OCI-LY1 (cell line): ENCODE measurements around the gene ADGRV1.

ENCODE experiments used
- H2AFZ ChIP-seq: fragments of 200-600 bp; sonication (generic), shearing (Covaris generic); 2 replicates; pipeline ENCODE4 v1.6.0; 2014; ENCODE audit warnings: antibody characterized with exemption, mild to moderate bottlenecking, low read length
- H3F3A ChIP-seq: fragments of 200-600 bp; sonication (generic), shearing (Covaris generic); 2 replicates; pipeline ENCODE4 v1.6.0; 2014; ENCODE audit warnings: mild to moderate bottlenecking, antibody characterized with exemption, low read length, moderate library complexity; ENCODE audit not compliant: insufficient read depth
- H3K27ac ChIP-seq: fragments of 200-600 bp; sonication (generic); 2 replicates; pipeline ENCODE4 v1.5.1; 2014; ENCODE audit warnings: low read length, mixed run types, mild to moderate bottlenecking, low read depth; ENCODE audit not compliant: poor library complexity, severe bottlenecking
- H3K27me3 ChIP-seq: fragments of 200-600 bp; sonication (generic); 2 replicates; pipeline ENCODE4 v1.6.0; 2014; ENCODE audit warnings: antibody characterized with exemption, mild to moderate bottlenecking, low read length, moderate library complexity; ENCODE audit not compliant: insufficient read depth
- H3K36me3 ChIP-seq: fragments of 200-600 bp; sonication (generic); 2 replicates; pipeline ENCODE4 v1.6.1; 2014; ENCODE audit warnings: mild to moderate bottlenecking, antibody characterized with exemption, low read length, moderate library complexity, mixed read lengths; ENCODE audit not compliant: insufficient read depth
- H3K4me1 ChIP-seq: fragments of 200-600 bp; sonication (generic); 2 replicates; pipeline ENCODE4 v1.5.1; 2014; ENCODE audit warnings: mild to moderate bottlenecking, low read length, moderate library complexity; ENCODE audit not compliant: insufficient read depth, severe bottlenecking
- H3K4me2 ChIP-seq: fragments of 200-600 bp; sonication (generic), shearing (Covaris generic); 2 replicates; pipeline ENCODE4 v1.6.1; 2014; ENCODE audit warnings: low read length
- H3K4me3 ChIP-seq: fragments of 200-600 bp; sonication (generic); 2 replicates; pipeline ENCODE4 v1.5.1; 2014; ENCODE audit warnings: low read length, low read depth, mild to moderate bottlenecking, mixed read lengths; ENCODE audit not compliant: poor library complexity, severe bottlenecking
- H3K79me2 ChIP-seq: fragments of 200-600 bp; shearing (Covaris generic); 2 replicates; pipeline ENCODE4 v1.6.1; 2016; ENCODE audit warnings: mixed run types, low read length, mixed read lengths; ENCODE audit not compliant: insufficient read depth
- H3K9ac ChIP-seq: fragments of 200-600 bp; sonication (generic), shearing (Covaris generic); 2 replicates; pipeline ENCODE4 v1.6.1; 2014; ENCODE audit warnings: mild to moderate bottlenecking, low read length, mixed read lengths
- H3K9me2 ChIP-seq: fragments of 200-600 bp; sonication (generic), shearing (Covaris generic); 2 replicates; pipeline ENCODE4 v1.6.1; 2014; ENCODE audit warnings: low read depth, mild to moderate bottlenecking, low read length, mixed read lengths
- H3K9me3 ChIP-seq: fragments of 200-600 bp; shearing (Covaris generic); 2 replicates; pipeline ENCODE4 v1.6.1; 2014; ENCODE audit warnings: low read length, mixed read lengths
- H4K20me1 ChIP-seq: fragments of 200-600 bp; sonication (generic), shearing (Covaris generic); 2 replicates; pipeline ENCODE4 v1.6.0; 2016; ENCODE audit warnings: mild to moderate bottlenecking, low read length; ENCODE audit not compliant: insufficient read depth
- EZH2 ChIP-seq: fragments of 200-600 bp; sonication (generic), shearing (Covaris generic); IDR thresholded peaks from 2 replicates; pipeline ENCODE4 v1.8.0; 2017; ENCODE audit warnings: borderline replicate concordance, mixed run types, mild to moderate bottlenecking, antibody characterized with exemption, low read length, moderate library complexity, mixed read lengths
- TF ChIP-seq, protein P1 (sequence below): fragments of 200-600 bp; sonication (generic), shearing (Covaris generic); IDR thresholded peaks from 2 replicates; pipeline ENCODE4 v1.5.1; 2017; ENCODE audit warnings: mild to moderate bottlenecking, antibody characterized with exemption, low read length, moderate library complexity, mixed read lengths

ADGRV1 gene

DNA sequence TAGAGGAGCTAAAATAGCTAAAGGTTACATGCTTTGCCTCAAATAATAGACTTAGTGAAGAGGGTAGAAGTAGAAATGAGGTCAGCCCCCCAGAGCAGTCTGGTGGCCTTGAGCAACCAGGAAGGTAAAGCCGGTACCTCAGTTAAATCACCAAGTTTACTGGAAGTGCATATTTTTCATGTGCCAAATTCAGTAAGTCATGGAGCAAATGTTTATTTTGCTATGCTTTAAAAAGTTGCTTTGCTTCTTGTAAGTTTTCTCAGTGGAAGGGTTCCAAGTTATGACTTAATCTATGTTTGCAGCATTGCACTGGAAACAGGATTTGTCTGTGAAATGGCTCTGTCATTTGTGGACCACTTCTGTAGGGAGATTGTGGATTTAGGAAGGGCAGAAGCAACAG, 567.9 kb downstream of the ADGRV1 start:
- Histone ChIP-seq H4K20me1 (no peaks in the 10 kb centered on the region), H3K27me3 (no peaks in the 10 kb centered on the region), H3K9me3 (no peaks in the 10 kb centered on the region), H3K4me2 (no peak overlapping the region), H3K79me2 (no peaks in the 10 kb centered on the region), H3K36me3 (no peaks in the 10 kb centered on the region), H3K9ac (no peak overlapping the region), H3K9me2 (no peaks in the 10 kb centered on the region), H3F3A (no peaks in the 10 kb centered on the region), H3K4me3 (no peak overlapping the region), H3K27ac (no peak overlapping the region), H3K4me1 (no peaks in the 10 kb centered on the region), H2AFZ (no peak overlapping the region)
- no peak for TF ChIP-seq EZH2
- TF ChIP-seq, protein P1, sequence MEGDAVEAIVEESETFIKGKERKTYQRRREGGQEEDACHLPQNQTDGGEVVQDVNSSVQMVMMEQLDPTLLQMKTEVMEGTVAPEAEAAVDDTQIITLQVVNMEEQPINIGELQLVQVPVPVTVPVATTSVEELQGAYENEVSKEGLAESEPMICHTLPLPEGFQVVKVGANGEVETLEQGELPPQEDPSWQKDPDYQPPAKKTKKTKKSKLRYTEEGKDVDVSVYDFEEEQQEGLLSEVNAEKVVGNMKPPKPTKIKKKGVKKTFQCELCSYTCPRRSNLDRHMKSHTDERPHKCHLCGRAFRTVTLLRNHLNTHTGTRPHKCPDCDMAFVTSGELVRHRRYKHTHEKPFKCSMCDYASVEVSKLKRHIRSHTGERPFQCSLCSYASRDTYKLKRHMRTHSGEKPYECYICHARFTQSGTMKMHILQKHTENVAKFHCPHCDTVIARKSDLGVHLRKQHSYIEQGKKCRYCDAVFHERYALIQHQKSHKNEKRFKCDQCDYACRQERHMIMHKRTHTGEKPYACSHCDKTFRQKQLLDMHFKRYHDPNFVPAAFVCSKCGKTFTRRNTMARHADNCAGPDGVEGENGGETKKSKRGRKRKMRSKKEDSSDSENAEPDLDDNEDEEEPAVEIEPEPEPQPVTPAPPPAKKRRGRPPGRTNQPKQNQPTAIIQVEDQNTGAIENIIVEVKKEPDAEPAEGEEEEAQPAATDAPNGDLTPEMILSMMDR: no peak

DNA sequence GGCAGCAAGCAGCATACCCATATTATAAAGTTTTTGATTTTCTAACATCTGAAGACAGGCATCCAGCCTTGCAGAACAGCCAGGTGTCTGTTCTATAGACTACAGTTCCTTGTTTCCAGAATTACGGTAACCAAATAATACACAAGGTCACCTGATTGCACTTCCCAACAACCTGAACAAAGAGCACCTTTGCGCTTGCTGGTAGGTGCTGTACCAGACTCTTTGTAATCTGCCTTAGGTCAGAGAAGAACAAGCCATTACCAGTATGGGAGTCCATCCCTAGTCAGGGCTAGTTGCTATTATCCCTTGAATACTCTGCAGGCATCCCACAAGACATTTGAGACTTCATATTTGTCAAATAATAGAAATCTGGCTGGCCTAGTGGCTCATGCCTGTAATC, 568.3 kb downstream of the ADGRV1 start:
- Histone ChIP-seq H2AFZ (no peak overlapping the region), H3K27me3 (no peaks in the 10 kb centered on the region), H3K9ac (no peak overlapping the region), H3F3A (no peaks in the 10 kb centered on the region), H3K79me2 (no peaks in the 10 kb centered on the region), H3K4me1 (no peaks in the 10 kb centered on the region), H4K20me1 (no peaks in the 10 kb centered on the region), H3K4me3 (no peak overlapping the region), H3K9me2 (no peaks in the 10 kb centered on the region), H3K4me2 (no peak overlapping the region), H3K27ac (no peak overlapping the region), H3K9me3 (no peaks in the 10 kb centered on the region), H3K36me3 (no peaks in the 10 kb centered on the region)
- TF ChIP-seq, protein P1: no peak
- no peak for TF ChIP-seq EZH2

DNA sequence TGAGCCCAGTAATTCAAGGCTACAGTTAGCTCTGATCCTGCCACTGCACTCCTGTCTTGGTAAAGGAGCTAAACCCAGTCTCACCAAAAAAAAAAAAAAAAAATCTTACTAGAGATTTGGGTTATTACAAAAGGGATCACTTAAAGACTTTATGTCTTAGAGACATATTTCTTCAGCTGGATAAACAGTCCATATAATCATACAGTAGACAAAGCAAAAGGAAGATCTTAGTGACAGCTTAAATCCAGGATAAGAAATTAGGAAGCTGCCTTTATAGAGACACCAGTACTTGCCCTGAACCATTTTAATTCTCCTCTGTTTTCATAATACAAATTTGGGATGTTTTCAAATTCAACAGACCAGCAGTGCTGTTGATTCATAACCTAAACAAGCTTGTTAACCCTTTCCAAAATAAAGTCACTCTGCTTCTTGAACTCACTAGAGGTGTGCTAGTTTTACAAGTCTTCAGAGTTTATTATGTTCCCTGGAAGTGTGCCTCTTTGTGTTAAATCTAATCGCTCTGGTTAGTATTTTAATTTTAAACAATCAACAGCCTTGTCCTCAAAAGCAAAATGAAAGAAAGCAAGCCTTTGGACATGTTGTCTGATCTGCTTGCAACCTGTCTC, 569.0 kb downstream of the ADGRV1 start:
- H3F3A ChIP-seq: no peaks in the 10 kb centered on the region
- H3K4me2 ChIP-seq: no peak overlapping the region
- no peaks in the 10 kb centered on the region for H3K79me2 ChIP-seq
- H3K27ac ChIP-seq: no peak overlapping the region
- H4K20me1 ChIP-seq: no peaks in the 10 kb centered on the region
- H2AFZ ChIP-seq: no peak overlapping the region
- H3K27me3 ChIP-seq: no peaks in the 10 kb centered on the region
- H3K36me3 ChIP-seq: no peaks in the 10 kb centered on the region
- H3K9ac ChIP-seq: no peak overlapping the region
- no peaks in the 10 kb centered on the region for H3K9me2 ChIP-seq
- H3K4me3 ChIP-seq: no peak overlapping the region
- TF ChIP-seq EZH2: no peak
- TF ChIP-seq, protein P1: no peak
- H3K9me3 ChIP-seq: no peaks in the 10 kb centered on the region
- no peaks in the 10 kb centered on the region for H3K4me1 ChIP-seq
